GM04503 (cell line): ENCODE data around the gene RYR3.
A peak's percentile ranks its signal among the peaks of the same experiment; 100 is the strongest.

Experiments used
- DNase-seq: peaks from one replicate; pipeline ENCODE4 v3.0.0-alpha.2; 2012; ENCODE audit warnings: low read depth

Gene RYR3

DNA sequence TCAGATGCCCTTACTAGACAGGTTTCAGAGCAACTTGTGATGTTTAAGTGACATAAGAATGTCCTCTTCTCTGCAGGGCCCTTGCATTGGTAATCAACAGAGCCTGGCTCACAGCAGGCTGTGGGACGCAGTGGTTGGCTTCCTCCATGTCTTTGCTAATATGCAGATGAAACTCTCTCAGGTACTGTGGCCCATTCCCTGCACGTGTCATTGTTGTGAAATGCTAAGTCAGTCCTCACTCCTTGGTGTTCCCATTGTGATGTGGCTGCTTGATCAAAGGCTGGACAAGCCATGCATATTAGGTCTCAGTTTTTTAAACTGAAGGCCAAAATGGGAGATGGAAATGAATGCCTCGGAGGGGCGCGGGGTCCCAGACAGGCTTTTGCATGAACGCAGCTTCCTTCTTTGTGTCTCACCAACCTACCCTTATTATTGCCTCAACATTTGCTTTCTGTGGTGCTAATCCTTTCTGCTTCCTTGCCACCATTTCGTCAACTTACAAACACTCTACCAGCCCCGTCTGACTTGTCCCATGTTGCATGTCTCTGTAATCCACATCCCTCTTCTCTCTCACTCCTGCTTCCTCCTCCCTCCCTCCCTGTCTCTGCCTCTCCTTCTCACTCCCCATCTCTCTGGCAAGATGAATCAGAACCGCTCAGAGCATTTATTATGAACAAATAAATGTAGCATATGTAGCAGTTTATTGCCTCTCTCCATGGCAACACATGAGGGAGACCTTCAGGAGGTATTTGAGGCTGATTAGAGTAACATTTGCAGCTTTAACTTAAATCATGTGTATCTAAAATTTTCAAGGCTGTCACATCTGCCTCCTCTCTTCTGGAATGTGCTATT is 524.4 kb downstream of the RYR3 start:
- DNase-seq: no peak

DNA sequence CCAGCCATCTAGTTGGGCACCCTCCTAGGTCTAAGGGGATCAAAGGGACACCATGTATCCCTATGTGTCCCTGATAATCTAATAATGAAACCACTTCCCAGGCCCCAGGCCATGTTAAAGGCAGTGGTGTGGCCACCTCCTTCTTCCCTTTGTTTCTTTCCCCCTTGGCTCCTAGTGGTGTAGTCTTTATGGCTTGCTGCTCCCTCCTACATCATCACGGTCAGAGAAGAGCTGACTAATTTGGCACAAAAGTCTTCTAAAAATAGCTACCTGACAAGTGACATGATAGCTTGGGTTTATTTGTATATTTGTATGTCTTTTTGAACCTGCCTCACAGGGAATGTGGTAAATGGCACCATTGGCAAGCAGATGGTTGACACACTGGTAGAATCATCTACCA is 526.5 kb downstream of the RYR3 start:
- DNase-seq: no peak

DNA sequence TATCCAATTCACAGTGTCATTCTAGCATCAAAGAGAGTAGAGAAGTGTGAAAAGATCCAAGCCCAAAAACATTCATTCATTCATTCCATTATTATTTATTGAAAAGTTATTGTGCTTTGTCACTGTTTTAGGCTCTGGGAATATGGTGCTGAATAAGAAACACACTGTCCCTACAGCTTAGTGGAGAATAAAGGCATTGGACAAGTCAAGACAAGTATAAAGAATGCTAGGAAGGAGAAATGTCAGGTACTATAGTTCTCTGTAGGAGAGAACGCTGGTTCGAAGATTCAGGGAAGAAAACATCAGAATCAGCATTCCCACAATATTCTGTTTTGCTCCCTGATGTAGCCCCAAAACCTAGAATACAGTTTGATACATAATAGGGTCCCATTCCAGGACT is 528.8 kb downstream of the RYR3 start:
- no peak for DNase-seq

DNA sequence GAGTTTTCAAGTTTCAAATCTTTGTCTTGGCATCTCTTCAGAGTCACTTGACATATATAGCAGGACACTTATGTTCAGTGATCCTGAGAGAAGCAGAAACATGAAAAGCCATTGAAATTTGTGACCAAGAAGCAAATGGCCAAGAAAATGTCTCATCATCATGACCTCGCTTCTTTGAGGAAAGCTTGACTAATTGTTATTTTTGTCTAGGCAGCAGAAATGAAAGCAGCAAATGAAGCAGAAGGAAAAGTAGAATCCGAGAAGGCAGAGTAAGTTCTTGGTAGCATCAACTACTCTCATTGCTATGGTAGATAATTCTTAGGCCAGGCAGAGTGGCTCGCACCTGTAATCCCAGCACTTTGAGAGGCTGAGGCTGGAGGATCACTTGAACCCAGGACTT is 529.8 kb downstream of the RYR3 start:
- no peak for DNase-seq

DNA sequence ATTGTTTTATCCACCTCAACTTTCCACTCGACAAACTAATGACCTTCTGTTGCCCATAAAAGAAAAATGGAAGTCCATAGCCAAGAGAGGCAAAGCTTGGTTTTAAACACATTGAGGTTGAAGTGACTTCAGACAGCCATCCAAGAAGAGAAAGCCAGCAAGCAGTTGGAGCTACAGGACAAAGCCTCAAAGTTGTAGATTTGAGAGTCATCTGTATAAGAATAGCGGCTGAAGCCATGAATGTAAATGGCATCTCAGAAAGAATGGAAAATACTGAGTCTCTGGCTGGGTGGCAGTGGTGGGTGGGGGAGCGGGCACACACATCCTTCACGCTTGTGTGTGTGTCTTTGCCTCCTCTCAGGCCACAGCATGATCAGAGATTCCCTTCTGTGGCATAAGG is 533.4 kb downstream of the RYR3 start:
- no peak for DNase-seq

DNA sequence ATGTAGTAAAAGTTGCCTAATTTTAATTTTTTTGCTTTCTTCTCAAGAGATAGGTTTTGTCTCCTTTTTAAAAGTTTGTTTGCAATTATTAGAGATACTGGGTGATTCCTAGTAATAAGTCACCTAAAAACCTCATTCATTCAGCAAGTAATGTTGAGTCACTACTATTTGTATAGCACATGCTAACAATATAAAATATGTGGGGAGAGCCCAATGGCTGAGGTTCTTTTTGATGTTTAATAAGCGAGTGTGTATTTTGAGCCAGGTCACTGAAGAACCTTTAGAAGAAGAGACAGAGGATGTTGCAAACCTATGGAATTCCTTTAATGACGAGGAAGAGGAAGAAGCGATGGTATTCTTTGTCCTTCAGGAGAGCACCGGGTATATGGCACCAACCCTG is 533.8 kb downstream of the RYR3 start:
- DNase-seq: no peak

DNA sequence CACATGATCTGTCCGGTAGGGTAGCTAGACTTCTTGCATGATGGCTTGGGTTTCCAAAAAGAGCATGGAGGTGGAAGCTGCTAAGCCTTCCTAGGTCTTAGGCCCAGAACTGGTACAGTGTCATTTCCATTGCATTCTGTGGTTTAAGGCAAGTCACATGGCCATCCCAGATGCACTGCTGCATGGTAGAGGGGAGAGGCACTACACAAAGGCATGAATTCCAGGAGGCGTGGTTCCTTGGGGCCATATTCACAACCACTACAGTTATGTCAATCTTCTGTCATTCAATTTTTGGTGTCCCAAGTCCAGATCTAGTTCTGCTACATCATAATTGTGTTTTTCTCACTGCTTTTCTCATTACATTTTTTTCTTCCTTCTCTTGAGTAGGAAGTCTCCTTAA is 535.4 kb downstream of the RYR3 start:
- no peak for DNase-seq

DNA sequence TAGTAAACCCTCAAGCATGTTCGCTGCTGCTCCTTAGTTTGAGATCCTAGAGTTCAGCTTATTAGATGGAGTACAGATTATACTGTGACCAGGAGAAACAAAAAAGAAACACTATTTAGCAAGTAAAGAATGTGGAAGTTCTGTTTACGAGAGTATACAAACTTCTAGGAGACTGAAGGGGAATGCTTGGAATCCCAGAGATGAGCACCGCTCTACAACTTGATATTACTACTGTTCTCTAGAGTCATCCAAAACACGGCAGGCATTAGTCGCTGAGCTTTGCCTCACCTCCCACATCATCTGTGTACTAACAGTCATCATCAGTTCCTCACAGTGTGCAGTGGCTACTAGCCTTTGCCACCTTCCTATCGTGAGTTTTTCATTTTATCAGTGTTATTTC is 536.1 kb downstream of the RYR3 start:
- no peak for DNase-seq

DNA sequence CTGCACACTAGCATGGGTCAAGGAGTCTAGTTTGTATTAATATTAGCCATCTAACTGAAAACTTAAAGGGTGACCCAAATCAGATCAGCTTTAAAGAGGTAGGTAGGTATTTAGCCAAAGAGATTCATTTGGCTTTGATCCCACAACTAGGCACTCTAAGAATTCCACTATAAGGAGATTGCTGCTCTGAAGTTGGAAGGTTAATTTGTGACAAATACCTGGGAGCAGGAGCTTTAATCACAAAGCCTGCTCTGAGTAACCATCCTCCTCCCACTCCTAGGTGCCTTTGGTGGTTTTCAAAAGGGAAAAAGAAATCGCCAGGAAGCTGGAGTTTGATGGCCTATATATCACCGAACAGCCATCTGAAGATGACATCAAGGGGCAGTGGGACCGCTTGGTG is 537.2 kb downstream of the RYR3 start:
- no peak for DNase-seq

DNA sequence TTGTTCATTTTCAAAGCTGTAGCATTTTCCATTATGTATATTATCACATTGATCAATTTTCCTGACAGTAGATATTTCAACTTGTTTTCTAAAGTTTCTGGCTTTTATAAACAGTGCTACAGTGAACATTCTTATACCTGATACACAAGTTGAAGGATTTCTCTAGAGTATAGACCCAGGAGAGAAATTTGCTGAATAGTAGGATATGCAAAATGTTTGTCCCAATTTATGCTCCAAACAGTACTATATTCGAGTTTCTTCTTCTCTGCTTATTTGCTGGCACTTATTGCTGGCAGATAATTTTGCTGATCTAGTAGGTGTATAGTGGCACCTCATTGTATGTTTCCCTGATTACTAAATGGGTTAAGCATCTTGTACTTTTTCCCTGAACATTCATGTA is 540.3 kb downstream of the RYR3 start:
- no peak for DNase-seq

DNA sequence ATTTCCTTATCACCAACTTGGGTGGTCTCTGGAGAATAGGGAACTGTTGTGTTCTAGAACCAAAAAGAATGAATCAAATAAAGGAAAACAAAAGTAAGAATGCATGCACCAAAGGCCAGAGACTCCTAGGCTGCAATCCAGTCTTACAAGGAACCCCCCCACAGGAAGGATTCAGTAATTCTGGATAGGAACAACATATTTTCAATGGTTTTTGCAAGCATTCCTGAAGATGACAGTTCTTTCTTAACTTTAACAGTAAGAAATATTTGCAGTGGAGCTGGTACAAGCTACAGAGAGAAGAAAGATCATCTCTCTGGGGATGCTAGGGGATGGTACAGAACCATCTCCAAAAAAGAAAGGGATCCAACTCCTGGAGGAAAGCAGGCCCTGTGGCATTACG is 541.3 kb downstream of the RYR3 start:
- no peak for DNase-seq

DNA sequence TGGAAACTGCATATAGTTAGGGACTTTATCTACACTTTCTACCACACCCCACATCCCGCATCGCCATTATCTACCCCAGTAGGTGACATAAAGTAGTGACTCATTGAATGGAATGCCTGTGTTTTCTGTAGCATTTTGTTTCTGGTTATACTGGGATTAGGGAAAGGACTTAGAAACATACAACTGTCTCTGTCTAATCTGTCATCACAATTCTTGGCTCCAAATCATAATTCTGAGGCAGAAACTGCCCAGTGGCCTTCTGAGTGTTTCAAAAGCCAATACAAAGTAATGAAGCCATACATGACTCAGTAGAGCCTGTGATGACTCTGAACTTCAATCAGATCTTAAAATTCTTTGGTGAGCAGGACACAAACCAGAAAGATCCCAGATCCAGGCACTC is 541.8 kb downstream of the RYR3 start:
- peak; percentile 39 for DNase-seq

DNA sequence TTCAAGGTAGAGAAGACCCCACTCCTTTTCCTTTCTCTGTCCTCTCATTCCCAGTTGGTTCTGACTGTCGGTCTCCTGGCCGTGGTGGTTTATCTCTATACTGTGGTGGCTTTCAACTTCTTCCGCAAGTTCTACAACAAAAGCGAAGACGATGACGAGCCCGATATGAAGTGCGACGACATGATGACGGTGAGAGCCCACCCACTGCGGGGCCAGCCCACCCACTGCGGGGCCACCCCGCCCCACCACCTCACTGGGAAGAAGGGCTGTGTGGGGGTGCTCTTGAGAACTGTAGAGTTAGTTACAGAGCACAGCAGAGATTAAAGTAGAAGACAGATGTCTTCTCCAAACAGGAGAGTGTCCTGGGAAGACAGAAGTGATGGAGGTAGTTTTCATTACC is 547.0 kb downstream of the RYR3 start:
- no peak for DNase-seq

DNA sequence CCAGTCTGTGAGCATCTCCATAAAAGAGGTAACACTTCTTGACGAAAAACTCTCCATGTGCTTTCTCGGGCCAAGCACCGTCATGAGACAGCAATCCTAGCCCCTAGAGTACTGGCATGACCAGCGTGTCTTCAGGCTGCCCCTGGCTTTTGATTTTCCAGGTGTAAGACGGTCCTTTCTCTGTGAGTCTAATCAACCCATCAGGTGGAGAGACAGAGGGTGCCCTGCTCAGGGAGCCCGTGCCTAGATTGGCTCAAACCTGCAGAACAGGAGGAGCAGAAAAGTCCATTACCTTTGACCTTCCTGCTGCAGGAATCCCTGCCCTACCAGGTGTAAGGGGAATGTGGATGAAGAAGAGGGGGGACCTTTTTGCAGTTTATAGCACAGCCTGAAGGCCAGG is 548.1 kb downstream of the RYR3 start:
- DNase-seq: no peak

DNA sequence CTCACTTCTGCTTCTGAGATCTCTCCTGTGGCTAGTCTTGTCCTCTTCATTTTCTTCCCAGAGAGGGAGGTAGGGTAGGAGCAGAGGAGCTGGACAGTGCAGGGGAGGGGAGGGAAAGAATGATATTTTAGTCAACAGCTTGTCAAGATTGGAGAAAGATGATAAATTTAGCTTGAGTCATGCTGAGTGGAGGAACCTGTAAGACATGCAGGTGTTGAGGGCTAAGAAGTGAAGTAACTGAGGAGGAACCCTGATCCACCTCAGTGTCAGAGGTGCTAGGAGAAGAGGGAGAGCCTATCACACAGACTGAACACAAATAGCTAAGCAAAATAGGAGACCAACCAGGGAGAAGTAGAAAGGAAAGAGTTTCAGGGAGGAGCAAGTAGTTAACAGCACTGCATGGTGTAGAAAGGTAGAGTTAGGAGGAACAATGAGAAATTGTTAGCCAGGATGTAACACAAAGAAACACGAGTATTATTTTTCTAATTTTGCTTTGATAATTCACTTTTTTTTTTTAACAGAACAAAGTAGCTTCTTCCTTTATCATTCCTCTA is 549.3 kb downstream of the RYR3 start:
- DNase-seq: no peak

DNA sequence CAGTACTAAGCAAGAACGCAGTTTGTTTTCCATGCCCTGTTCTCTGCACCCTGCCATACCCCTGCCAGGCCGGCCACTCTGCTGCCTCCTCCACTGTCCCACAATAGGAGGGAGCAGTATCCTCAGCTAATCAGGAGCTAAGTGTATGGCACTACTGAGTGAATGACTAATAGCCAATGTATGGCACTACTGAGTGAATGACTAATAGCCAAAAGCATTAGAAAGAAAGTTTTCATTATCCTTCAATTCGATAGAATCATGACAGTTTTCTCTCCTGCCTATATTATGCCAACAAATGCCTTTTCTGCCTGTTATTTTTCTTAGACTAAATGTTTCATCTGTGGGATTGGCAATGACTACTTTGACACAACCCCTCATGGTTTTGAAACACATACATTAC is 550.0 kb downstream of the RYR3 start:
- no peak for DNase-seq

DNA sequence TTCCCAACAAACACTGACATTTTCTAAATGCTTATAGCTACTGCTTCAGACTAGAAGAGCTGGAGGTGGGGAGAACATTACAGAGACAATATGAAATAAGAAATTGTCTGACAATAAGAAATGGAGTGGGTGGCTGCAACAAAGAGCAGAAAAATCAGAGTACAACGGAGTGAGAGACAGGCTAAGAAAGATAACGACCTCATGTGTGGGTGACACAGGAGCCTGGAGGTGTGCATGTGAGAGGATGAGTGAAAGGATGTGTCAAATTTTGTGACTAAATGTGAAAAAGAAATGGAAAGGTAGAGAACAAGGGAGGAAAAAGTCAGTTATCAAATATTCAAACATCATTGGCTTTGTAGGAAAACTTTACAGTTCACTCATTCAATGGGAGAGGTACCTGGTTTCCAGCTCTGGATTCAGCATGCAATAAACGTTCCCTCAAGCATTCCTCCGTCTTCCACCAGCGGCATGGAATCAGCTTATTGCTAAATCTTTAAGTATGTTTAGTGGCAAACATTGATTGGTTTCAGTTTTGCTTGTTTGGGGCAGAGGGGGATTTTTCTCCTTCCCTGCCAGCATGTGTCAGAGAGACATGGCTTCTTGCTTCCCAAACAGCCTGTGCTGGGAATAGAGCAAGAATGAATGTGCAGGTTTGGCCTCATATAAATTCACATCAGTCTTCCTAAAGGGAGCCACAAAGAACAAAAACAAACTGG is 553.8 kb downstream of the RYR3 start:
- no peak for DNase-seq

DNA sequence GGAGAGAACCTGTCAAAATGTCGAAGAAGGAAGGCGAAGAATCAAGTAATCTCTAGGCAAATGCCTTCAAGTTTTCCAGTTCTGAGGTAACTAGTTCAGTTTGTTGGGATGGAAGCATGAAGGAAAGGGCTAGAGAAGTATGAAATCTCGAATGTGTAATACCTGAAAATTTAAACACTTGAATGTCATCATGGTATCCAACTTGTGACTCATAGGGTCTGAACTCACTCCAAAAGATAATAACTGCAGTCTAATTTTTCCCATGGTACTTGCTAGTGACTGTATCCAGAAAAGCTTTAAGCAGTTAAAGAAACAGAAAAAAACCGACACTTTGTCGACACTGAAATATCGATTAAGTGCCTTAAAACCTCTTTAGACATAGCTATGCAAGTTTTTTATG is 554.6 kb downstream of the RYR3 start:
- no peak for DNase-seq

DNA sequence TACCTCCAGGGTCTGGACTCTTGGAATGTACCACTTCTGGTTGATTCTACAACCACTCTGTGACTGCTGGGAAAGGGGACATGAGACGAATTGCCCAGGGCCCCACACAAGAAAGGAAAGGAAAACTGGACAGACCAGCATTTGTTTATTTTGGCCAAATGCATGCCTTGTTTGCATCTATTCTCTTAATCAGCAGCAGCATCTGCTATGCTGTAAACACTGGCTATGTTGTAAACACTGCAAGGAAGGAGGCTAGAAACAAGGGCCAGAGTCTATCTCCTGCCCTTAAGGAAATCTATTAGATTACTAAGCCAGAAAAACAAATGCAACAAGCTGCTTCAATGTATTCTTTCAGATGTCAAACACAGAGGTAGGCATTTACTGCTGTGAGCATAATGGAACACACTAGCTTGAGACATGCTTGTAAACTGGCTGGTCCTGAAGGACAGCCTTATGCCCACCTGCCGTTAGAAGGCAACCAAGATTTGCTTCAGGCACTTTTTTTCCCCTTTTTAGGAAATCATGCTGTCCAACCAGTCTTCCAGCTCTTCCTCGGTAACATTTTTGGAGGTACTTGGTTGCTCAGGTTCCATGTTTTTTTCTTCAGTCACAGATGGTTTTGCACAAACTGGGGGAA is 555.5 kb downstream of the RYR3 start:
- DNase-seq: no peak

DNA sequence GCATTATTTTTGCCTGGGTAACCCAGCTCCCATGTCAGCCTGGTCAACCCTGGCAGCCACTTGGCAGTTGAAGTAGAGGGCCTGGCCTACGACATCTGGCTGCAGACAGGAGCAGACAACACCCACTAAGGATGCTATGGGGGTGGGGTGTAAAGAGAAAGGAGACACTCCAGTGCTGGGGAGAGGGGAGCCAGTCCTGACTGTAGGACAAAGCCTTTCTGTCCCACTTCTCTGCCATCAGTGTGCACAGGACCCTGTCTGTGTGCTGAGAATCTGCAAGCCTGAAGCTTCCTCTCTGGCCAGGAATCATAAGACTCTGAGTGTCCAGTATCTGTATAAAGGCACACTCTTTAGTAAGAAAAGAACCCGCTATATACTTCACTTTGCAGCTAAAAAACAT is 561.2 kb downstream of the RYR3 start:
- DNase-seq: no peak

DNA sequence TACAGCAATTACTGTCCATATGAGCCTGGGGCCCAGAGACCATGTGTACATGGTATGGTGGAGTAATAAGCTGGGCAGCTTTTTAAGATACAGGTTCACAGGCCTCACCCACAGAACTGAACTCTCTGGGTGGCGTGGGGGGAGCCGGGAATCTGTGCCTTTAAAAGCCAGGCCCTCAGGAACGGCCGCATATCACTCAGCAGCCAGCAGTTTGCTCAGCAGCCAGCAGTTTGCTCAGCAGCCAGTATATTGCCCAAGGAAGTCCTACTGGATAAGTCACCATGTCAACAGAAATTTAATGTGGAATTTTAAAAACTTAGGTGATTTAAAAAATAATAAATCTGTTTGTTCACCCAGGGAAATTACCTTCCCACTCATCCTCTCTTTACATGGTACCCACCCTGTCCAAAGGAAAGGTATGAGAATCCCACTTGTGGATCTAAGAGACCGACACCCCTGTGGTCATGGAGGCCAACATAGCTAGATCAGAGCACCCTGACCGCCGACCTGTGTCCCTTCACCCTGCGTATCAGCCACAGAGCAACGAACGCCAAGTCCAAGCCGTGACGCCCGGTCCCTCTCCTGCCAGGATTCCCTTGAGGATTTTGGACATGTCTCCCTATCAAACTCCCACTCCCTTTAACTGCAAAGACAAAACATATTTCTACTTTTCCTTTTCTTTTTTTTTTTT is 561.8 kb downstream of the RYR3 start:
- no peak for DNase-seq

DNA sequence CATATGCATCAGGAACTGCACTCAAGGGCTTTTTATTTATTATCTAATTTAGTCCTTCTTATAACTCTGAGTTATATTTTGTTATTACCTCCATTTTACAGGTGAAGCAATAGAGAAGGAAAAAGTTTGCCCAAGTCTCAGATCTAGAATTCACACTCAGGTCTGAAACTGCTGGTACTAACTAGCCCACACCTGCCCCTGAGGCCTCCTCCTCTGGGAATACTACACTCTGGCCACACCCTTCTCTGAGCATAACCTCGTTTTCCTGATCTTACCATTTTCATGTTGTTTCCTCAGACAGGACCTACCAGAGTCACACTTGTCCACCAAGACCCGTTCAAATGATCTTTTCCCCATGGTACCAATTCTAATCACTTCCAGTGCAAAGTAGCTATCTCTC is 563.4 kb downstream of the RYR3 start:
- no peak for DNase-seq
